ENCODE results near the gene RSAD2. TPM values are rescaled to one million over a fixed set of nuclear protein-coding genes. Genes with fewer than 3 reads are reported as not detected.

Gene RSAD2
- total RNA-seq, 1 donor, result 6.8 TPM

- Histone ChIP-seq H3K9me3 (ENCODE audit: low read depth, low read length) (no peaks in the 10 kb centered on the region), H3K4me3 (ENCODE audit: low read length) (no peak overlapping the region), H3K27me3 (ENCODE audit: insufficient read depth, low read length) (no peaks in the 10 kb centered on the region), H3K4me1 (ENCODE audit: insufficient read depth, low read length) (peaks cover 54% of the 10 kb centered on the region)
Measured at GRCh38 chr2:6909431-6910385, 32.1 kb downstream of the RSAD2 start.

DNA sequence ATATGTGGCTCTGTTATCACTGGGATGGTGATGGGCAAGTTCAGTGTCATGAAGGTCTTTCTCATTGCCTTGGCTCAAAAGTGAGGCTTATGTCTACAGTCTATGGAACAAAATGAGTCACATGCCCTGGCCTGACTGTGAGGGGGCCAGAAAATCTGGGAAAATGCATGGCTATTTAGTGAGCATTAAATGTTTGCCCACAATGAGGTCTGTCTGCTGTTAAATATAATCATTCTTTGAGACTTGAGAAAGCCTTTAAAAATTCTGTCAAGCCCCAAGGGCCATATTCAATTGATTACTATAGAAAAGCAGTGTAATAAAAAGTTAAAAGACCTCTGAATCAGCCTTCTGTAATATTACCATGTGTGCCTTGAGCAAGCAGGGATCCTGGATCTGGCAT, 34.1 kb downstream of the RSAD2 start:
- Histone ChIP-seq H3K9me3 (ENCODE audit: low read depth, low read length) (no peaks in the 10 kb centered on the region), H3K4me3 (ENCODE audit: low read length) (no peak overlapping the region), H3K4me1 (ENCODE audit: insufficient read depth, low read length) (peaks cover 58% of the 10 kb centered on the region), H3K27me3 (ENCODE audit: insufficient read depth, low read length) (no peaks in the 10 kb centered on the region)

- Histone ChIP-seq H3K4me3 (ENCODE audit: low read length) (no peak overlapping the region), H3K9me3 (ENCODE audit: low read depth, low read length) (no peaks in the 10 kb centered on the region), H3K4me1 (ENCODE audit: insufficient read depth, low read length) (peaks cover 63% of the 10 kb centered on the region), H3K27me3 (ENCODE audit: insufficient read depth, low read length) (no peaks in the 10 kb centered on the region)
Measured at GRCh38 chr2:6913415-6914157, 36.0 kb downstream of the RSAD2 start.

GRCh38 chr2:6914828-6915227, 37.3 kb downstream of the RSAD2 start:
- Histone ChIP-seq H3K4me3 (ENCODE audit: low read length) (no peak overlapping the region), H3K27me3 (ENCODE audit: insufficient read depth, low read length) (no peaks in the 10 kb centered on the region), H3K4me1 (ENCODE audit: insufficient read depth, low read length) (peaks cover 51% of the 10 kb centered on the region), H3K9me3 (ENCODE audit: low read depth, low read length) (no peaks in the 10 kb centered on the region)

DNA sequence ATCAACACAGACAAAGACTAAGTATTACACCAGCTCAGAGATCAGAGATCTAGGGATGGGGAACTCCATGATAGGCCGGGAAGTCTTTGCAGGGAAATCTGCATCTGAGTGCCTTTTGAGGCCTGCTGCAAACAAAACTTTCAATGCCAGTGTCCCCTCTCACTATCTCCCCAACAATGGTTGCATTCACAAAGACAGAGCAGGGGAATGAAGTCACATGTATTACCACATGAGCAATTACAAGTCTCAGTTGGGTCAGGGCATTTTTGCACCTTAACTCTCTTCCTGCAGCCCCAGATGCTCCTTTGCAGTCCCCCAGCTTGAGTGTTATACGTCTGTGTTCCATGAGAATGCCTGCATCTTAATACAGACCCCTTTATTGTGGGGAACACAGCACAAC, 37.8 kb downstream of the RSAD2 start:
- Histone ChIP-seq H3K4me3 (ENCODE audit: low read length) (no peak overlapping the region), H3K4me1 (ENCODE audit: insufficient read depth, low read length) (peaks cover 45% of the 10 kb centered on the region), H3K9me3 (ENCODE audit: low read depth, low read length) (no peaks in the 10 kb centered on the region), H3K27me3 (ENCODE audit: insufficient read depth, low read length) (no peaks in the 10 kb centered on the region)

GRCh38 chr2:6916224-6916623, 38.6 kb downstream of the RSAD2 start:
- Histone ChIP-seq H3K27me3 (ENCODE audit: insufficient read depth, low read length) (no peaks in the 10 kb centered on the region), H3K4me3 (ENCODE audit: low read length) (no peak overlapping the region), H3K4me1 (ENCODE audit: insufficient read depth, low read length) (peaks cover 37% of the 10 kb centered on the region), H3K9me3 (ENCODE audit: low read depth, low read length) (no peaks in the 10 kb centered on the region)

- H3K9me3 ChIP-seq (ENCODE audit: low read depth, low read length), result no peaks in the 10 kb centered on the region
- H3K4me3 ChIP-seq (ENCODE audit: low read length), result no peak overlapping the region
- no peaks in the 10 kb centered on the region for H3K27me3 ChIP-seq (ENCODE audit: insufficient read depth, low read length)
- peaks cover 32% of the 10 kb centered on the region for H3K4me1 ChIP-seq (ENCODE audit: insufficient read depth, low read length)
Measured at GRCh38 chr2:6916736-6917070, 39.1 kb downstream of the RSAD2 start.

DNA sequence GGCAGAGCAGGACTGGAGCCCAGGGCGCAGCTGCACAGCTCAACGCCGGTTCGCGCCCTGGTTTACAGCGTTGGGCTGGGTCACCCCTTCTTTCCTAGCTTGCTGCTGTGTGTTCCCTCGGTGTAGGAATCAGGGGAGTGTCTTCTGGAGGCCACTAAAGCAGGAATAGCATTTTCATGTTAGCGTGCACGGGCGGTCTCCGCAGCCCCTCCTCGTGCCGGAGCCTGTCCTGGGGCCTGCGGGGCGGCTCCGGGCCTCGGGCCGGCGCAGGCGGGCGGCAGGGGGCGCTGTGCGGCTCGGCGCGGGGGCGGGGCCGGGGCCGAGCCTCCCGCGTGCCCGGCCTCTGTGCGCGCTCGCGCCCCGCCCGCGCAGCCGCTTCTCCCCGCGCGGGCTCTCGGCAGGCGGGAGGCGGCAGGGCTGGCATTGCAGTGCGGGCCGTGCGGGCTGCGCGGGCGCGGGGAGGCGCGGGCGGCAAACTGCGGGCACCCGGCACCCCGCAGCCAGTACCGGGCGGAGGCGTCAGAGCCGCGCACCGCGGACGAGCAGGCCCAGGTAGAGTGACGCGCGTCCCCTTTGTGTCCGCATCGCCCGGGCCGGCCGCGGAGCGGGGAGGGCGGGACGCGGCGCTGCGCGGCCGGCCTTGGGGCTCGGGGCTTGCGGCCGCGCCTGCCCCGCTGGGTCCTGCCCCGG, 39.6 kb downstream of the RSAD2 start, which contains the start of gene RNF144A:
RNF144A (plus strand) TSS at position 342 of the 690 bp plus-strand sequence. CDS start 79,515 bp downstream, outside the sequence.
- H3K4me1 ChIP-seq (ENCODE audit: insufficient read depth, low read length), result peaks cover 31% of the 10 kb centered on the region
- H3K27me3 ChIP-seq (ENCODE audit: insufficient read depth, low read length), result no peaks in the 10 kb centered on the region
- no peaks in the 10 kb centered on the region for H3K9me3 ChIP-seq (ENCODE audit: low read depth, low read length)
- peak within 1 kb of the TSS; percentile 58 for H3K4me3 ChIP-seq (ENCODE audit: low read length)

- no peaks in the 10 kb centered on the region for H3K27me3 ChIP-seq (ENCODE audit: insufficient read depth, low read length)
- H3K4me1 ChIP-seq (ENCODE audit: insufficient read depth, low read length), result peaks cover 27% of the 10 kb centered on the region
- H3K4me3 ChIP-seq (ENCODE audit: low read length), result peak overlapping the region; percentile 58
- H3K9me3 ChIP-seq (ENCODE audit: low read depth, low read length), result no peaks in the 10 kb centered on the region
Measured at GRCh38 chr2:6917761-6918421, 40.3 kb downstream of the RSAD2 start.

DNA sequence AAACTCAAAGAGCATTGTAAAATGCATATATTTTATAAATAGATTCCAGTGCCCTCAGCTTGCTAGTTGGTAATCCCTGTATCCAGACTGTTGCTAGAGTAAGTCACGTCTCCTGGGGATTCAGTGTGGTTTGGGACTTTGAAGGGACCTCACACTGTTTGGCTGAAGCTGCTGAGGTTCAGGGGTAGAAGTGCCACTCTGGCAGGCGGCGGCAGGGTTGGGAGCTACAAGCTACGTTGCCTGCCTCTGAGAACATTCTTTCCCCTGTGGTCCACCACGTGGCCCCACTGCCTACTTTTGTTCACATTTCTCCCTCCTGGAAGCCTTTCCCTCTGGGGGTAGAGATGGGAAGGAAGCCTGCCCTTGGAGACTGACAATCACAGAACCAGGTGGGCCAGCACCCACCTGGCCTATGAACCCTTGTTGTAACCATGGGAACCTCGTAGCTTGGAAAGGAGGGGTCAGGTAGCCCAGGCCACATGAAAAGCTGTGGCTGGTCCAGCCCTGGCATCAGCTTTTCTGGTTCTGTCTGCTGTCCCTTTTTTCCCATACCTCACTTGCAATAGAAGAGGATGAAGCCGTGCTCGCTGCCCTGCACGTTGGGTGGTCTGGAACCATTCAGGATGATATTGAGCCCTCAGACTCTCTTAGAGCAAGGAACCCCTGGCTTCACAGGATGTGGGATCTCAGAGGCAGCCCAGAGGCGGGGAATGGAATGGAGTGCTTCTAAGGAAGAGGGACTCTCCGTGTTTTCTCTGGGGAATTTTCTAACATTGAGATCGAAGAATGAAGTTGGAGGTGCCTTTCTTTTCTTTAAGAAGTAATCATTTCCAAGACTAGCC, 42.5 kb downstream of the RSAD2 start:
- H3K4me1 ChIP-seq (ENCODE audit: insufficient read depth, low read length), result peaks cover 24% of the 10 kb centered on the region
- no peaks in the 10 kb centered on the region for H3K27me3 ChIP-seq (ENCODE audit: insufficient read depth, low read length)
- no peak overlapping the region for H3K4me3 ChIP-seq (ENCODE audit: low read length)
- H3K9me3 ChIP-seq (ENCODE audit: low read depth, low read length), result no peaks in the 10 kb centered on the region

DNA sequence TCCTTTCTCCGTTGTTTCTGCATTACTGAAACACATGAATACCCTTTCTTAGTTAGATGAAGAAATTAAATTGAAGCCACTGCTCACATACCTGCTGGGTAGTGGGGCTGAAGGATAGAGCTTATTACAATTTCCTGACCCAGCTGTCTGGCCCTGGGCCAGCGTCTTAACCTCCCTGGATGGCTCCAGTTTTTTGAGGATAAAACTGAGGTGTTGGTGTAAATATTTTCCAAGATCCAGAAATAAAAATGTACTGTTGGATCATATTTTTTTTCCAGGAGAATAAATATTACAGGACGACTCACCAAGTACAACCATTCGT, 43.1 kb downstream of the RSAD2 start:
- no peak overlapping the region for H3K4me3 ChIP-seq (ENCODE audit: low read length)
- H3K9me3 ChIP-seq (ENCODE audit: low read depth, low read length), result no peaks in the 10 kb centered on the region
- no peaks in the 10 kb centered on the region for H3K27me3 ChIP-seq (ENCODE audit: insufficient read depth, low read length)
- peaks cover 19% of the 10 kb centered on the region for H3K4me1 ChIP-seq (ENCODE audit: insufficient read depth, low read length)

DNA sequence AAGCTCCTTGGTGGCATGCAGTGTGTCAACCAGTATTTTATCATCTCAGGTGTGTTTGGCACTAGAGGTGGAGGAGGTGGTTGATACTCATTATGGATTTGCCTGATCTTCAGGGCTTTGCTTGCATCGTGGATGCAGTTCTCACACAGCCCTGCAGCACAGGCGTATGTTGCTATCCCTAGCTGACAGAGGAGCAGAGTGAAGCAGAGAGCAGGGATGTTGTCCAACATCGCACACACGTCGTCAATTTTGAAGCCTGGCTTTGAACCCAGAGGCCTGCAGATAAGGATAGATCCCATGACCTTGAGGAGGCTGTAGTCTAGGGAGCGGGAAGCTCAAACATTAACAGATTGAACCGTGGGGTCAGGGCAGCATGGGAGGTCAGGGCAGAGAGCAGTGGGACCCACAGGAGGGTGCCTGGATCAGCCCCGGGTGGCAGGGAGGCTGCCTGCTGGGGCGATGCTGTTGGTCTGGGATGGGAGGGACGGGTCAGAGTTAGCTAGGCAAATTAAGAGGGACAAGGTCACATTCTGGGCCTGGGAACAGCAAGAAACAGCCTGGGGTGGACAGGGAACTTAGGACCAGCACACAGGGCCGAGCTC, 43.8 kb downstream of the RSAD2 start:
- Histone ChIP-seq H3K4me1 (ENCODE audit: insufficient read depth, low read length) (peaks cover 19% of the 10 kb centered on the region), H3K9me3 (ENCODE audit: low read depth, low read length) (no peaks in the 10 kb centered on the region), H3K4me3 (ENCODE audit: low read length) (no peak overlapping the region), H3K27me3 (ENCODE audit: insufficient read depth, low read length) (no peaks in the 10 kb centered on the region)

DNA sequence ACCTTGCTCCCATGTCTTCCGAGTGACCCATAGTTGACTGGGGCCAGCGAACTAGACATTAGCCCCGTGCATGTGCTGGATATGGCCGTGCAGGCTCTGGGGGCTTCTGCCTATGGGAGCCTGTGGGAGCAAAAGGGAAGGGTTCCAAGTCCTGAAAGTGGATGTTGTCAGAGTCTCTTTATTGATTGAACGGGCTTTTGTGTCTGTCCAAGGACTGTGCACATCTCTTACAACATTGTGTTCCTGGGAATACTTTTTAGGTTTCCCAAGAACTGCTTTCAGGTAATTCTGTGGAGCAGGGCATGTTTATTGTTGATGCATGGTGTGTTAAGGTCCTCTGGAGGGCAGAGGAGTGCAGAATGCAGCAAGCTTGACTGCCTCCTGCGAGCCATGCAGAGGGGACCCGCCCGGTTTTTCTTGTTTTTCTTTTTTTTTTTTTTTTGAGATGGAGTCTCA, 44.7 kb downstream of the RSAD2 start:
- Histone ChIP-seq H3K4me1 (ENCODE audit: insufficient read depth, low read length) (peaks cover 14% of the 10 kb centered on the region), H3K27me3 (ENCODE audit: insufficient read depth, low read length) (no peaks in the 10 kb centered on the region), H3K4me3 (ENCODE audit: low read length) (no peak overlapping the region), H3K9me3 (ENCODE audit: low read depth, low read length) (no peaks in the 10 kb centered on the region)

- no peak overlapping the region for H3K4me3 ChIP-seq (ENCODE audit: low read length)
- no peaks in the 10 kb centered on the region for H3K27me3 ChIP-seq (ENCODE audit: insufficient read depth, low read length)
- H3K4me1 ChIP-seq (ENCODE audit: insufficient read depth, low read length), result peaks cover 10% of the 10 kb centered on the region
- no peaks in the 10 kb centered on the region for H3K9me3 ChIP-seq (ENCODE audit: low read depth, low read length)
Measured at GRCh38 chr2:6923319-6923718, 45.7 kb downstream of the RSAD2 start.
